Measurements from ENCODE around the gene MISP3.

Gene MISP3

GRCh38 chr19:14105680-14106079 is 33.1 kb downstream of the MISP3 start:
- 0 out of 2 replicates have a peak, but pooled peaks cover 4% of the 10 kb centered on the region for H3K4me1 ChIP-seq (ENCODE audit: control insufficient read depth, low read length)
- no peaks in the 10 kb centered on the region for H3K79me2 ChIP-seq (ENCODE audit: control insufficient read depth, low read length)
- peaks cover 4% of the 10 kb centered on the region; the same call in 1 of the 2 replicates for H3K36me3 ChIP-seq (ENCODE audit: control insufficient read depth, low read length)
- no peaks in the 10 kb centered on the region for H4K20me1 ChIP-seq (ENCODE audit: control insufficient read depth, insufficient read depth, low read depth, low read length)
- no peak overlapping the region for H3K4me3 ChIP-seq (ENCODE audit: low read length)
- H3K27ac ChIP-seq (ENCODE audit: low read depth, low read length) = no peak overlapping the region
- H3K9me2 ChIP-seq (replicated peaks; ENCODE audit: control insufficient read depth, low read length) = no peaks in the 10 kb centered on the region
- H3K4me2 ChIP-seq (ENCODE audit: low read length) = no peak overlapping the region
- TF ChIP-seq EZH2phosphoT487 (IDR thresholded peaks at IDR 0.05; ENCODE audit: borderline replicate concordance, low read length) = no peak
- H3F3A ChIP-seq (ENCODE audit: control insufficient read depth, insufficient read depth) = no peaks in the 10 kb centered on the region
- H3K9me3 ChIP-seq (ENCODE audit: control insufficient read depth, insufficient read depth, low read length) = no peaks in the 10 kb centered on the region
- H3K27me3 ChIP-seq (ENCODE audit: control insufficient read depth, low read length) = no peaks in the 10 kb centered on the region

- H3K36me3 ChIP-seq (ENCODE audit: control insufficient read depth, low read length) = peaks cover 4% of the 10 kb centered on the region; the same call in 1 of the 2 replicates
- no peaks in the 10 kb centered on the region for H3K27me3 ChIP-seq (ENCODE audit: control insufficient read depth, low read length)
- TF ChIP-seq CTCF (IDR thresholded peaks at IDR 0.05; ENCODE audit: low read depth, low read length, poor library complexity, severe bottlenecking) = no peak
- no peak for TF ChIP-seq EZH2phosphoT487 (IDR thresholded peaks at IDR 0.05; ENCODE audit: borderline replicate concordance, low read length)
- no peaks in the 10 kb centered on the region for H3K79me2 ChIP-seq (ENCODE audit: control insufficient read depth, low read length)
- no peak overlapping the region for H3K4me2 ChIP-seq (ENCODE audit: low read length)
- no peak overlapping the region for H3K27ac ChIP-seq (ENCODE audit: low read depth, low read length)
- H3F3A ChIP-seq (ENCODE audit: control insufficient read depth, insufficient read depth) = no peaks in the 10 kb centered on the region
- no peaks in the 10 kb centered on the region for H3K9me2 ChIP-seq (replicated peaks; ENCODE audit: control insufficient read depth, low read length)
- H4K20me1 ChIP-seq (ENCODE audit: control insufficient read depth, insufficient read depth, low read depth, low read length) = no peaks in the 10 kb centered on the region
- H3K4me1 ChIP-seq (ENCODE audit: control insufficient read depth, low read length) = 0 out of 2 replicates have a peak, but pooled peaks cover 4% of the 10 kb centered on the region
- no peaks in the 10 kb centered on the region for H3K9me3 ChIP-seq (ENCODE audit: control insufficient read depth, insufficient read depth, low read length)
- H3K4me3 ChIP-seq (ENCODE audit: low read length) = no peak overlapping the region
Observed at GRCh38 chr19:14106840-14107239, 34.3 kb downstream of the MISP3 start.

- TF ChIP-seq CTCF (IDR thresholded peaks at IDR 0.05; ENCODE audit: low read depth, low read length, poor library complexity, severe bottlenecking) (no peak), EZH2phosphoT487 (IDR thresholded peaks at IDR 0.05; ENCODE audit: borderline replicate concordance, low read length) (no peak)
- peaks cover 4% of the 10 kb centered on the region; the same call in 1 of the 2 replicates for H3K36me3 ChIP-seq (ENCODE audit: control insufficient read depth, low read length)
- H3K9me3 ChIP-seq (ENCODE audit: control insufficient read depth, insufficient read depth, low read length) = no peaks in the 10 kb centered on the region
- no peaks in the 10 kb centered on the region for H3K79me2 ChIP-seq (ENCODE audit: control insufficient read depth, low read length)
- no peak overlapping the region for H3K27ac ChIP-seq (ENCODE audit: low read depth, low read length)
- 0 out of 2 replicates have a peak, but pooled peaks cover 4% of the 10 kb centered on the region for H3K4me1 ChIP-seq (ENCODE audit: control insufficient read depth, low read length)
- no peaks in the 10 kb centered on the region for H3K9me2 ChIP-seq (replicated peaks; ENCODE audit: control insufficient read depth, low read length)
- no peak overlapping the region for H3K4me3 ChIP-seq (ENCODE audit: low read length)
- no peak overlapping the region for H3K4me2 ChIP-seq (ENCODE audit: low read length)
- H4K20me1 ChIP-seq (ENCODE audit: control insufficient read depth, insufficient read depth, low read depth, low read length) = no peaks in the 10 kb centered on the region
- no peaks in the 10 kb centered on the region for H3F3A ChIP-seq (ENCODE audit: control insufficient read depth, insufficient read depth)
- H3K27me3 ChIP-seq (ENCODE audit: control insufficient read depth, low read length) = no peaks in the 10 kb centered on the region
Observed at GRCh38 chr19:14107581-14108461, 35.2 kb downstream of the MISP3 start.

- peaks cover 4% of the 10 kb centered on the region; the same call in 1 of the 2 replicates for H3K36me3 ChIP-seq (ENCODE audit: control insufficient read depth, low read length)
- no peaks in the 10 kb centered on the region for H3K9me3 ChIP-seq (ENCODE audit: control insufficient read depth, insufficient read depth, low read length)
- 0 out of 2 replicates have a peak, but pooled peaks cover 5% of the 10 kb centered on the region for H4K20me1 ChIP-seq (ENCODE audit: control insufficient read depth, insufficient read depth, low read depth, low read length)
- H3K79me2 ChIP-seq (ENCODE audit: control insufficient read depth, low read length) = peaks cover 20% of the 10 kb centered on the region
- H3K9me2 ChIP-seq (replicated peaks; ENCODE audit: control insufficient read depth, low read length) = no peaks in the 10 kb centered on the region
- peaks cover 4% of the 10 kb centered on the region; the same call in 1 of the 2 replicates for H3F3A ChIP-seq (ENCODE audit: control insufficient read depth, insufficient read depth)
- no peak overlapping the region for H3K4me3 ChIP-seq (ENCODE audit: low read length)
- no peak for TF ChIP-seq EZH2phosphoT487 (IDR thresholded peaks at IDR 0.05; ENCODE audit: borderline replicate concordance, low read length)
- TF ChIP-seq CTCF (IDR thresholded peaks at IDR 0.05; ENCODE audit: low read depth, low read length, poor library complexity, severe bottlenecking) = no peak
- H3K27me3 ChIP-seq (ENCODE audit: control insufficient read depth, low read length) = no peaks in the 10 kb centered on the region
- peaks cover 18% of the 10 kb centered on the region for H3K4me1 ChIP-seq (ENCODE audit: control insufficient read depth, low read length)
- no peak overlapping the region for H3K4me2 ChIP-seq (ENCODE audit: low read length)
- no peak overlapping the region for H3K27ac ChIP-seq (ENCODE audit: low read depth, low read length)
Observed at GRCh38 chr19:14110650-14111049, 38.1 kb downstream of the MISP3 start.

Measured in DOHH2 (cell line).